Activated B cell treated with CpG ODN at 0.5 μM for 24 hours (primary cell): Measurements from ENCODE around the gene HECTD1. TPM values are rescaled to one million over a fixed set of nuclear protein-coding genes. Genes with fewer than 3 reads are reported as not detected.

Source experiments
- ATAC-seq: fragments of 200-7000 bp; cut with Tn5 transposase; one replicate; pipeline ENCODE4 v1.10.0; 2021; ENCODE audit warnings: low read depth, mild to moderate bottlenecking, moderate library complexity
- CTCF ChIA-PET: fragments of 350-600 bp; sonication (Branson Sonifier 250); formaldehyde crosslinking; loops from one replicate; lab custom pipeline; 2021; ENCODE audit warnings: antibody characterized with exemption; lab: Charles Lee
- POLR2A ChIA-PET: fragments of 350-600 bp; sonication (Branson Sonifier 250); formaldehyde crosslinking; loops from one replicate; lab custom pipeline; 2021; ENCODE audit warnings: antibody characterized with exemption; lab: Charles Lee
- DNase-seq: peaks from one replicate; pipeline ENCODE4 v3.0.0; 2022
- H3K27ac Mint-ChIP-seq: one replicate; pipeline ENCODE4 v1.8.0; 2020; ENCODE audit warnings: mixed read lengths
- H3K27me3 Mint-ChIP-seq: one replicate; pipeline ENCODE4 v1.8.0; 2021; ENCODE audit warnings: mixed read lengths
- H3K36me3 Mint-ChIP-seq: one replicate; pipeline ENCODE4 v1.8.0; 2021; ENCODE audit warnings: low read depth, mixed read lengths
- H3K4me1 Mint-ChIP-seq: one replicate; pipeline ENCODE4 v1.8.0; 2021; ENCODE audit warnings: mixed read lengths
- H3K4me3 Mint-ChIP-seq: one replicate; pipeline ENCODE4 v1.8.0; 2020; ENCODE audit warnings: mild to moderate bottlenecking, mixed read lengths
- H3K9me3 Mint-ChIP-seq: one replicate; pipeline ENCODE4 v1.8.0; 2020; ENCODE audit warnings: mixed read lengths
- CTCF ChIP-seq: fragments of 200-600 bp; IDR thresholded peaks from one replicate; pipeline ENCODE4 v1.8.0; 2022; ENCODE audit warnings: antibody characterized with exemption, mild to moderate bottlenecking
- intact Hi-C: fragments of 100-400 bp; cut with micrococcal nuclease; formaldehyde crosslinking; loops from one replicate; pipeline ENCODE4 v1.15.1; 2024
- total RNA-seq: library from RNA; stranded (reverse); gene quantifications from 2 replicates; pipeline ENCODE4 v1.2.3, GENCODE V29; 2022

HECTD1 gene
- total RNA-seq, 1 donor from 2014 or later, result 163 TPM

- Mint-ChIP-seq H3K4me3 (no peak overlapping the region), H3K36me3 (peaks cover 72% of the 10 kb centered on the region), H3K27me3 (no peaks in the 10 kb centered on the region), H3K27ac (no peak overlapping the region), H3K9me3 (no peaks in the 10 kb centered on the region), H3K4me1 (peaks cover 2% of the 10 kb centered on the region)
- ChIA-PET CTCF (no interaction called here), POLR2A (interaction anchor here (0.7 kb wide), 1 partner anchor 13 kb away, joined by 3 read pairs; no protein-coding TSS in a partner anchor)
- ATAC-seq (no peak), DNase-seq (no peak)
- intact Hi-C loops, result no loop called here
- TF ChIP-seq CTCF, result no peak
These were observed 84.7 kb downstream of the HECTD1 start for GRCh38 chr14:31122921-31123320.

- Mint-ChIP-seq H3K36me3 (peaks cover 72% of the 10 kb centered on the region), H3K4me1 (no peaks in the 10 kb centered on the region), H3K27me3 (no peaks in the 10 kb centered on the region), H3K27ac (no peak overlapping the region), H3K4me3 (no peak overlapping the region), H3K9me3 (no peaks in the 10 kb centered on the region)
- TF ChIP-seq CTCF, result no peak
- ChIA-PET CTCF (no interaction called here), POLR2A (interaction anchor here (0.7 kb wide), 1 partner anchor 12 kb away, joined by 3 read pairs; no protein-coding TSS in a partner anchor)
- no peak for DNase-seq
- no peak for ATAC-seq
- intact Hi-C loops, result no loop called here
These were observed 85.4 kb downstream of the HECTD1 start for GRCh38 chr14:31122098-31122611.

- Mint-ChIP-seq H3K4me3 (no peak overlapping the region), H3K4me1 (no peaks in the 10 kb centered on the region), H3K27ac (no peak overlapping the region), H3K27me3 (no peaks in the 10 kb centered on the region), H3K9me3 (no peaks in the 10 kb centered on the region), H3K36me3 (peaks cover 85% of the 10 kb centered on the region)
- TF ChIP-seq CTCF, result no peak
- POLR2A ChIA-PET, result no interaction called here
- ATAC-seq (no peak), DNase-seq (no peak)
- intact Hi-C loops, result no loop called here
- CTCF ChIA-PET, result interaction anchor here (0.6 kb wide), 1 partner anchor 139 kb away, joined by 3 read pairs; no protein-coding TSS in a partner anchor
These were observed 88.7 kb downstream of the HECTD1 start for GRCh38 chr14:31118892-31119291.

- H3K36me3 Mint-ChIP-seq, result peaks cover 90% of the 10 kb centered on the region
- intact Hi-C loops, result no loop called here
- H3K9me3 Mint-ChIP-seq, result no peaks in the 10 kb centered on the region
- POLR2A ChIA-PET, result no interaction called here
- no peak overlapping the region for H3K4me3 Mint-ChIP-seq
- DNase-seq (no peak), ATAC-seq (no peak)
- TF ChIP-seq CTCF, result no peak
- no peaks in the 10 kb centered on the region for H3K4me1 Mint-ChIP-seq
- CTCF ChIA-PET, result no interaction called here
- H3K27ac Mint-ChIP-seq, result no peak overlapping the region
- no peaks in the 10 kb centered on the region for H3K27me3 Mint-ChIP-seq
These were observed 93.8 kb downstream of the HECTD1 start for GRCh38 chr14:31113794-31114193.

- peaks cover 85% of the 10 kb centered on the region for H3K36me3 Mint-ChIP-seq
- ATAC-seq, result no peak
- no peaks in the 10 kb centered on the region for H3K27me3 Mint-ChIP-seq
- H3K4me1 Mint-ChIP-seq, result no peaks in the 10 kb centered on the region
- ChIA-PET POLR2A (no interaction called here), CTCF (no interaction called here)
- no peak overlapping the region for H3K27ac Mint-ChIP-seq
- H3K4me3 Mint-ChIP-seq, result no peak overlapping the region
- H3K9me3 Mint-ChIP-seq, result no peaks in the 10 kb centered on the region
- TF ChIP-seq CTCF, result no peak
- intact Hi-C loops, result no loop called here
- DNase-seq, result no peak
These were observed 96.7 kb downstream of the HECTD1 start for GRCh38 chr14:31110872-31111271.
